ENCODE measurements around the gene LYRM1.

LYRM1 gene

GRCh38 chr16:20884240-20884556 is 16.4 kb upstream of the LYRM1 start:
- Histone ChIP-seq H3K9ac (ENCODE audit: low read length) (no peak overlapping the region), H3K27me3 (ENCODE audit: low read length) (no peaks in the 10 kb centered on the region), H3K79me2 (ENCODE audit: insufficient read depth, low read length) (peaks cover 8% of the 10 kb centered on the region; the same call in 1 of the 2 replicates), H3K36me3 (ENCODE audit: low read length) (no peaks in the 10 kb centered on the region), H3K27ac (ENCODE audit: low read depth, low read length) (no peak overlapping the region), H3K4me3 (ENCODE audit: insufficient read depth, low read length, poor library complexity, severe bottlenecking) (no peak overlapping the region), H3K9me3 (ENCODE audit: insufficient read depth, low read length) (no peaks in the 10 kb centered on the region), H4K20me1 (ENCODE audit: low read depth, low read length) (no peaks in the 10 kb centered on the region), H3K9me2 (replicated peaks; ENCODE audit: insufficient read depth, low read length) (no peaks in the 10 kb centered on the region), H3F3A (ENCODE audit: insufficient read depth) (no peaks in the 10 kb centered on the region), H2AFZ (ENCODE audit: low read depth, low read length, severe bottlenecking) (no peak overlapping the region), H3K4me2 (ENCODE audit: low read depth, low read length, poor library complexity, severe bottlenecking) (no peak overlapping the region)
- no peak for TF ChIP-seq EZH2phosphoT487 (conservative IDR thresholded peaks at IDR 0.05; ENCODE audit: low read length)
- no peak for TF ChIP-seq CTCF (IDR thresholded peaks at IDR 0.05; ENCODE audit: insufficient read depth, low read length, poor library complexity, severe bottlenecking)

GRCh38 chr16:20886320-20886719 is 14.3 kb upstream of the LYRM1 start:
- no peaks in the 10 kb centered on the region for H3K36me3 ChIP-seq (ENCODE audit: low read length)
- H3K9me2 ChIP-seq (replicated peaks; ENCODE audit: insufficient read depth, low read length) = no peaks in the 10 kb centered on the region
- H3K4me3 ChIP-seq (ENCODE audit: insufficient read depth, low read length, poor library complexity, severe bottlenecking) = no peak overlapping the region
- no peaks in the 10 kb centered on the region for H3F3A ChIP-seq (ENCODE audit: insufficient read depth)
- H3K9me3 ChIP-seq (ENCODE audit: insufficient read depth, low read length) = no peaks in the 10 kb centered on the region
- no peaks in the 10 kb centered on the region for H3K27me3 ChIP-seq (ENCODE audit: low read length)
- no peak for TF ChIP-seq EZH2phosphoT487 (conservative IDR thresholded peaks at IDR 0.05; ENCODE audit: low read length)
- TF ChIP-seq CTCF (IDR thresholded peaks at IDR 0.05; ENCODE audit: insufficient read depth, low read length, poor library complexity, severe bottlenecking) = no peak
- H3K79me2 ChIP-seq (ENCODE audit: insufficient read depth, low read length) = 0 out of 2 replicates have a peak, but pooled peaks cover 11% of the 10 kb centered on the region
- no peak overlapping the region for H2AFZ ChIP-seq (ENCODE audit: low read depth, low read length, severe bottlenecking)
- H3K9ac ChIP-seq (ENCODE audit: low read length) = no peak overlapping the region
- H4K20me1 ChIP-seq (ENCODE audit: low read depth, low read length) = no peaks in the 10 kb centered on the region
- H3K27ac ChIP-seq (ENCODE audit: low read depth, low read length) = no peak overlapping the region
- H3K4me2 ChIP-seq (ENCODE audit: low read depth, low read length, poor library complexity, severe bottlenecking) = no peak overlapping the region

GRCh38 chr16:20887207-20887606 is 13.4 kb upstream of the LYRM1 start:
- no peak overlapping the region for H3K4me2 ChIP-seq (ENCODE audit: low read depth, low read length, poor library complexity, severe bottlenecking)
- peaks cover 18% of the 10 kb centered on the region; the same call in 1 of the 2 replicates for H3K79me2 ChIP-seq (ENCODE audit: insufficient read depth, low read length)
- H3K4me3 ChIP-seq (ENCODE audit: insufficient read depth, low read length, poor library complexity, severe bottlenecking) = no peak overlapping the region
- no peaks in the 10 kb centered on the region for H3K36me3 ChIP-seq (ENCODE audit: low read length)
- H3K9me3 ChIP-seq (ENCODE audit: insufficient read depth, low read length) = no peaks in the 10 kb centered on the region
- no peak overlapping the region for H3K9ac ChIP-seq (ENCODE audit: low read length)
- H4K20me1 ChIP-seq (ENCODE audit: low read depth, low read length) = no peaks in the 10 kb centered on the region
- H2AFZ ChIP-seq (ENCODE audit: low read depth, low read length, severe bottlenecking) = no peak overlapping the region
- TF ChIP-seq CTCF (IDR thresholded peaks at IDR 0.05; ENCODE audit: insufficient read depth, low read length, poor library complexity, severe bottlenecking) = no peak
- no peak overlapping the region for H3K27ac ChIP-seq (ENCODE audit: low read depth, low read length)
- no peaks in the 10 kb centered on the region for H3K27me3 ChIP-seq (ENCODE audit: low read length)
- no peaks in the 10 kb centered on the region for H3K9me2 ChIP-seq (replicated peaks; ENCODE audit: insufficient read depth, low read length)
- H3F3A ChIP-seq (ENCODE audit: insufficient read depth) = no peaks in the 10 kb centered on the region
